Astrocyte (in vitro differentiated cells and primary cell): ENCODE data around the gene SCAPER.

ENCODE experiments used
- EZH2 ChIP-seq: IDR thresholded peaks from 2 replicates; pipeline ENCODE4 v1.6.1; 2012; ENCODE audit warnings: mild to moderate bottlenecking, low read length, inconsistent platforms; ENCODE audit not compliant: insufficient read depth
- TF ChIP-seq, protein P1 (sequence below): IDR thresholded peaks from 2 replicates; pipeline ENCODE4 v1.5.1; 2011; ENCODE audit warnings: low read depth, mild to moderate bottlenecking, inconsistent platforms, low read length, moderate library complexity; ENCODE audit not compliant: insufficient read depth

GRCh38 chr15:76320012-76320411 is 585.1 kb downstream of the SCAPER start:
- no peak for TF ChIP-seq EZH2
- TF ChIP-seq, protein P1, sequence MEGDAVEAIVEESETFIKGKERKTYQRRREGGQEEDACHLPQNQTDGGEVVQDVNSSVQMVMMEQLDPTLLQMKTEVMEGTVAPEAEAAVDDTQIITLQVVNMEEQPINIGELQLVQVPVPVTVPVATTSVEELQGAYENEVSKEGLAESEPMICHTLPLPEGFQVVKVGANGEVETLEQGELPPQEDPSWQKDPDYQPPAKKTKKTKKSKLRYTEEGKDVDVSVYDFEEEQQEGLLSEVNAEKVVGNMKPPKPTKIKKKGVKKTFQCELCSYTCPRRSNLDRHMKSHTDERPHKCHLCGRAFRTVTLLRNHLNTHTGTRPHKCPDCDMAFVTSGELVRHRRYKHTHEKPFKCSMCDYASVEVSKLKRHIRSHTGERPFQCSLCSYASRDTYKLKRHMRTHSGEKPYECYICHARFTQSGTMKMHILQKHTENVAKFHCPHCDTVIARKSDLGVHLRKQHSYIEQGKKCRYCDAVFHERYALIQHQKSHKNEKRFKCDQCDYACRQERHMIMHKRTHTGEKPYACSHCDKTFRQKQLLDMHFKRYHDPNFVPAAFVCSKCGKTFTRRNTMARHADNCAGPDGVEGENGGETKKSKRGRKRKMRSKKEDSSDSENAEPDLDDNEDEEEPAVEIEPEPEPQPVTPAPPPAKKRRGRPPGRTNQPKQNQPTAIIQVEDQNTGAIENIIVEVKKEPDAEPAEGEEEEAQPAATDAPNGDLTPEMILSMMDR, result no peak
